Measurements from ENCODE around the gene RBM39. TPM values are rescaled to one million over a fixed set of nuclear protein-coding genes. Genes with fewer than 3 reads are reported as not detected.

RBM39 gene
- total and polyA plus RNA-seq, 2 of the 13 experiments (the other 11 are each of a cell fraction or from before 2014, with no cell fraction given), result 788 to 920 TPM

GRCh38 chr20:35664466-35665206, 77.4 kb downstream of the RBM39 start, which contains the start of the genes CPNE1 and RBM12 (continued):
- TF ChIP-seq ZNF30 (CRISPR knock-in tag; IDR thresholded peaks at IDR 0.05), result peak; percentile 74; the same call in 1 of the 2 replicates
- no peak for TF ChIP-seq FOXK2 (IDR thresholded peaks at IDR 0.05)
- peak; percentile 98 for TF ChIP-seq BRD4 (CRISPR knock-in tag; IDR thresholded peaks at IDR 0.05)
- TF ChIP-seq ASH2L (IDR thresholded peaks at IDR 0.05; ENCODE audit: insufficient read length, low read depth, low read length), result peak; percentile 96
- TF ChIP-seq HNRNPL (IDR thresholded peaks at IDR 0.05; ENCODE audit: low read depth, low read length), result peak; percentile 83
- no peak for TF ChIP-seq TFAP4 (IDR thresholded peaks at IDR 0.05; ENCODE audit: borderline replicate concordance, low read depth)
- peak; percentile 72 for TF ChIP-seq HDAC2 (CRISPR knock-in tag; IDR thresholded peaks at IDR 0.05)
- peak; percentile 92; the same call in 1 of the 2 replicates for TF ChIP-seq GZF1 (CRISPR knock-in tag; IDR thresholded peaks at IDR 0.05)
- no peak for TF ChIP-seq ZNF382 (CRISPR knock-in tag; IDR thresholded peaks at IDR 0.05; ENCODE audit: borderline replicate concordance)
- peak; percentile 100 for TF ChIP-seq ZNF598 (CRISPR knock-in tag; IDR thresholded peaks at IDR 0.05; ENCODE audit: borderline replicate concordance)
- peak; percentile 65; the same call in 1 of the 2 replicates for TF ChIP-seq ZNF280B (CRISPR knock-in tag; IDR thresholded peaks at IDR 0.05; ENCODE audit: borderline replicate concordance)
- TF ChIP-seq CERS6 (CRISPR knock-in tag; IDR thresholded peaks at IDR 0.05), result no peak; the same call in 1 of the 2 replicates
- TF ChIP-seq ZMAT5 (CRISPR knock-in tag; IDR thresholded peaks at IDR 0.05; ENCODE audit: borderline replicate concordance, low read depth), result no peak; the same call in 1 of the 2 replicates
- TF ChIP-seq SP1 (IDR thresholded peaks at IDR 0.05), result no peak; the same call in 1 of the 2 replicates
- TF ChIP-seq SP1 (CRISPR knock-in tag; IDR thresholded peaks at IDR 0.05), result peak; percentile 81
- no peak for TF ChIP-seq HDAC6 (IDR thresholded peaks at IDR 0.05; ENCODE audit: low read depth, low read length)
- TF ChIP-seq SUZ12 (IDR thresholded peaks at IDR 0.05; ENCODE audit: low read depth, low read length), result no peak
- TF ChIP-seq ZNF614 (CRISPR knock-in tag; IDR thresholded peaks at IDR 0.05; ENCODE audit: borderline replicate concordance), result peak; percentile 96
- peak; percentile 98 for TF ChIP-seq MEIS1 (CRISPR knock-in tag; IDR thresholded peaks at IDR 0.05; ENCODE audit: borderline replicate concordance)
- peak; percentile 91 for TF ChIP-seq HES4 (CRISPR knock-in tag; IDR thresholded peaks at IDR 0.05; ENCODE audit: borderline replicate concordance)
- TF ChIP-seq GFI1 (CRISPR knock-in tag; IDR thresholded peaks at IDR 0.05; ENCODE audit: borderline replicate concordance), result peak; percentile 78
- TF ChIP-seq HCFC1 (IDR thresholded peaks at IDR 0.05; ENCODE audit: low read depth, low read length), result peak; percentile 53; the same call in 1 of the 2 replicates
- peak; percentile 99 for TF ChIP-seq YEATS4 (CRISPR knock-in tag; IDR thresholded peaks at IDR 0.05; ENCODE audit: borderline replicate concordance)
- peak; percentile 73 for TF ChIP-seq SMYD3 (CRISPR knock-in tag; IDR thresholded peaks at IDR 0.05)
- TF ChIP-seq ZNF235 (CRISPR knock-in tag; IDR thresholded peaks at IDR 0.05; ENCODE audit: borderline replicate concordance), result peak; percentile 90
- peak; percentile 81 for TF ChIP-seq ZNF678 (CRISPR knock-in tag; IDR thresholded peaks at IDR 0.05)
